WI38 (cell line): ENCODE data around the gene AZGP1.
A peak's percentile ranks its signal among the peaks of the same experiment; 100 is the strongest.
"Not testable (repeated sequence)": the region's sequence is repeated elsewhere in the genome, so short reads cannot be mapped to it uniquely, and the experiment has no call there.

Experiments
- H3K4me3 ChIP-seq: 2 replicates; pipeline ENCODE4 v1.5.1; 2011; ENCODE audit warnings: low read depth, mild to moderate bottlenecking, control low read depth, low read length
- TF ChIP-seq, protein P1 (sequence below): IDR thresholded peaks from 2 replicates; pipeline ENCODE4 v1.5.1; 2012; ENCODE audit warnings: low read depth, mild to moderate bottlenecking, control low read depth, low read length

AZGP1 gene

GRCh38 chr7:99955247-99955646, 20.6 kb downstream of the AZGP1 start:
- H3K4me3 ChIP-seq, result no peak overlapping the region
- TF ChIP-seq, protein P1, sequence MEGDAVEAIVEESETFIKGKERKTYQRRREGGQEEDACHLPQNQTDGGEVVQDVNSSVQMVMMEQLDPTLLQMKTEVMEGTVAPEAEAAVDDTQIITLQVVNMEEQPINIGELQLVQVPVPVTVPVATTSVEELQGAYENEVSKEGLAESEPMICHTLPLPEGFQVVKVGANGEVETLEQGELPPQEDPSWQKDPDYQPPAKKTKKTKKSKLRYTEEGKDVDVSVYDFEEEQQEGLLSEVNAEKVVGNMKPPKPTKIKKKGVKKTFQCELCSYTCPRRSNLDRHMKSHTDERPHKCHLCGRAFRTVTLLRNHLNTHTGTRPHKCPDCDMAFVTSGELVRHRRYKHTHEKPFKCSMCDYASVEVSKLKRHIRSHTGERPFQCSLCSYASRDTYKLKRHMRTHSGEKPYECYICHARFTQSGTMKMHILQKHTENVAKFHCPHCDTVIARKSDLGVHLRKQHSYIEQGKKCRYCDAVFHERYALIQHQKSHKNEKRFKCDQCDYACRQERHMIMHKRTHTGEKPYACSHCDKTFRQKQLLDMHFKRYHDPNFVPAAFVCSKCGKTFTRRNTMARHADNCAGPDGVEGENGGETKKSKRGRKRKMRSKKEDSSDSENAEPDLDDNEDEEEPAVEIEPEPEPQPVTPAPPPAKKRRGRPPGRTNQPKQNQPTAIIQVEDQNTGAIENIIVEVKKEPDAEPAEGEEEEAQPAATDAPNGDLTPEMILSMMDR, result no peak

- not testable (repeated sequence) for H3K4me3 ChIP-seq
Observed at GRCh38 chr7:99954643-99955042, 21.2 kb downstream of the AZGP1 start.

DNA sequence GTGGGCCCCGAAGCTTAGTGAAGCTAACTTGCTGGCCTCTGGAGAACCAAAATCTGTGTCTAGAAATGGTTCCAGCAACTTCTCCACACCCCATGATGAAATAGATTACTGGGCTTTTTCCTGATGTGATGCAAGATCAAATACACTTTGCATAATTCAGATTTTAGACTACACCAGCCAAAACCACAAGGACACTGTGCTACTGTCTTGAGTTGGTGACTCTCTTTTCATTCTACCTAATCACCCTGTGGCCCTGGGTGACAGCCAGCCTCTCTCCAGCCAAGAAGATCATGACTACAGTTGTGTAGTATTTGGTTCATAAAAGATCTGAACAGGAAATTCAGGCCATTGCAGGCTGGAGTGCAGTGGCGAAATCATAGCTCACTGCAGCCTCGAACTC, 22.2 kb downstream of the AZGP1 start:
- H3K4me3 ChIP-seq, result no peak overlapping the region
- TF ChIP-seq, protein P1, result no peak

GRCh38 chr7:99952649-99953048, 23.2 kb downstream of the AZGP1 start:
- not testable (repeated sequence) for H3K4me3 ChIP-seq

DNA sequence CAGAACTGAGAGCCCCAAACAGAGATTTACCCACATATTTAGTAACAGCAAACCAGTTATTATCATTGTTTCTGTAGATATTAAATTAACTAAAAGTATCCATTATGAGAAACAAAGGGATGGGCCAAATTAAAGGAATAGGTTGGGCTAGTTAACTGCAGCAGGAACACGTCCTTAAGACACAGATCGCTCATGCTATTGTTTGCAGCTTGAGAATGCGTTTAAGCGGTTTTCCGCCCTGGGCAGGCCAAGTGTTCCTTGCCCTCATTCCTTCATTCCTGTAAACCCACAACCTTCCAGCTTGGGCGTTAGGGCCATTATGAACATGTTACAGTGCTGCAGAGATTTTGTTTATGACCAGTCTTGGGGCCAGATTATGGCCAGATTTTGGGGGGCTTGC, 25.0 kb downstream of the AZGP1 start:
- not testable (repeated sequence) for H3K4me3 ChIP-seq

DNA sequence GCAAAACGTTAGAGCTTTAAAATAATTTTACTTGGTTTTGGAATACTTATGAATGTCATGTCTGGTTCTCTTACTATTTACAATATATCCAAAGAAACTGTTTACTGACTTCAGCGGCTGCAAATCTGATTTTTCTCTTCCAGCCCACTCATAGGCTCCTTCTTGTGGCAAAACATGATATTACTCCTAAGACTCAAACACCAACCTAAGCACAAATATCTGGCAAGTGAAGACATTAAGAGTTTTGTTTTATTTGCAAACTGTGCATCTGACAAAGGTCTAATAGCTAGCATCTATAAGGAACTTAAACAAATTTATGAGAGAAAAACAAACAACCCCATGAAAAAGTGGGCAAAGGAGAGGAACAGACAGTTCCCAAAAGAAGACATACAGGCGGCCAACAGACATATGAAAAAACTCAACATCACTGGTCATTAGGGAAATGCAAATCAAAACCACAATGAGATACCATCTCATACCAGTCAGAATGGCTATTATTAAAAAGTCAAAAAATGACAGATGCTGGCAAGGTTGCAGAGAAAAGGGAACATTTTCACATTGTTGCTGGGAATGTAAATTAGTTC, 26.1 kb downstream of the AZGP1 start:
- no peak overlapping the region for H3K4me3 ChIP-seq
- TF ChIP-seq, protein P1, result 0 out of 2 replicates have a peak, but pooled peaks have one; percentile 26

GRCh38 chr7:99947608-99948007, 28.2 kb downstream of the AZGP1 start:
- TF ChIP-seq, protein P1, result no peak
- H3K4me3 ChIP-seq, result no peak overlapping the region

- TF ChIP-seq, protein P1, result no peak
- H3K4me3 ChIP-seq, result no peak overlapping the region
Observed at GRCh38 chr7:99944497-99945070, 31.2 kb downstream of the AZGP1 start.
